Gastrocnemius medialis (tissue), 4 donors: ENCODE measurements around the gene SMC4. TPM values are rescaled to one million over a fixed set of nuclear protein-coding genes. Genes with fewer than 3 reads are reported as not detected.

ENCODE experiments used
- ATAC-seq, 2 donors: fragments of 150-250 bp; one replicate each; pipeline ENCODE4 v1.9.1; 2016
- DNase-seq, 2 donors: peaks; one replicate each; pipeline ENCODE4 v3.0.0-alpha.2; 2019
- H3K27ac ChIP-seq, 4 donors: fragments of 200-600 bp; sonication (generic); 1 replicate in 1 of 4; 2 replicates in 3 of 4; pipeline ENCODE4 v1.5.1; 2016 to 2018; ENCODE audit warnings: mild to moderate bottlenecking in 2 of 4, moderate library complexity in 1 of 4
- H3K27me3 ChIP-seq, 3 donors: fragments of 200-600 bp; sonication (generic) in 2 of 3; 1 replicate in 1 of 3; 2 replicates in 2 of 3; pipeline versions ENCODE4 v1.5.1 to v1.6.0; 2016 to 2019; ENCODE audit warnings: mild to moderate bottlenecking in 1 of 3, moderate library complexity in 1 of 3
- H3K36me3 ChIP-seq, 2 donors: fragments of 200-600 bp; sonication (generic) in 1 of 2; one replicate each; pipeline ENCODE4 v1.5.1; 2017 to 2018
- H3K4me1 ChIP-seq, 2 donors: fragments of 200-600 bp; sonication (generic) in 1 of 2; one replicate each; pipeline ENCODE4 v1.5.1; 2016 to 2017; ENCODE audit warnings: mild to moderate bottlenecking in 2 of 2
- H3K4me3 ChIP-seq, 4 donors: fragments of 200-600 bp; sonication (generic) in 3 of 4; 1 replicate in 1 of 4; 2 replicates in 3 of 4; pipeline ENCODE4 v1.5.1; 2016 to 2019; ENCODE audit warnings: mild to moderate bottlenecking in 2 of 4
- H3K9me3 ChIP-seq, 3 donors: fragments of 200-600 bp; sonication (generic) in 2 of 3; 1 replicate in 1 of 3; 2 replicates in 2 of 3; pipeline ENCODE4 v1.5.1; 2016 to 2019
- CTCF ChIP-seq, 5 experiments: fragments of 450-650 bp in 3 of 5; fragments of 200-600 bp in 2 of 5; sonication (generic) in 2 of 5; IDR thresholded peaks in 4 of 5; conservative IDR thresholded peaks in 1 of 5; 1 replicate in 4 of 5; 2 replicates in 1 of 5; pipeline ENCODE4 v1.5.1; 2016 to 2019; ENCODE audit warnings: antibody characterized with exemption in 5 of 5, mild to moderate bottlenecking in 3 of 5, moderate library complexity in 3 of 5
- POLR2A ChIP-seq, 2 donors: fragments of 450-650 bp; IDR thresholded peaks; one replicate each; pipeline ENCODE4 v1.6.1; 2017; ENCODE audit warnings: antibody characterized with exemption in 2 of 2, mild to moderate bottlenecking in 2 of 2, moderate library complexity in 2 of 2
- in situ Hi-C, 4 donors: fragments of 200-750 bp; cut with MboI; loops; one replicate each; pipeline versions ENCODE4 v1.15.0 to v1.8.0; 2017; ENCODE audit warnings: low sequenced_read_pairs in 4 of 4
- intact Hi-C: fragments of 100-400 bp; cut with DNase I; formaldehyde crosslinking; loops from one replicate; pipeline ENCODE4 v1.15.1; 2023; ENCODE audit warnings: low total_unique reads
- total RNA-seq, 4 donors: library from RNA; depleted of rRNA; stranded (reverse); fragments of >200 nt; gene quantifications; one replicate each; pipeline versions ENCODE4 v1.1.0 to v1.2.3, GENCODE V29; 2016

Gene SMC4
- total RNA-seq, 4 donors from 2014 or later, result 7.2 to 24.3 (median 14.7) TPM

GRCh38 chr3:160473221-160473620 is 73.8 kb downstream of the SMC4 start:
- H3K9me3 ChIP-seq, result no peaks in the 10 kb centered on the region
- H3K27ac ChIP-seq, result no peak overlapping the region
- no peaks in the 10 kb centered on the region for H3K36me3 ChIP-seq
- H3K27me3 ChIP-seq, result no peaks in the 10 kb centered on the region
- no peak for ATAC-seq
- intact Hi-C loops, result no loop called here
- TF ChIP-seq POLR2A (IDR thresholded peaks at IDR 0.05), result no peak
- no peak overlapping the region for H3K4me3 ChIP-seq
- in situ Hi-C loops, result no loop called here
- no peak for DNase-seq
- no peaks in the 10 kb centered on the region for H3K4me1 ChIP-seq

- in situ Hi-C loops (no loop called here), intact Hi-C loops (no loop called here)
- ATAC-seq (no peak), DNase-seq (no peak)
- no peak overlapping the region for H3K4me3 ChIP-seq
- no peaks in the 10 kb centered on the region for H3K4me1 ChIP-seq
- H3K9me3 ChIP-seq, result no peaks in the 10 kb centered on the region
- no peak overlapping the region for H3K27ac ChIP-seq
- H3K36me3 ChIP-seq, result no peaks in the 10 kb centered on the region
- H3K27me3 ChIP-seq, result no peaks in the 10 kb centered on the region
- TF ChIP-seq POLR2A (IDR thresholded peaks at IDR 0.05) (no peak), CTCF (IDR thresholded peaks at IDR 0.05 in 4 of 5, conservative IDR thresholded peaks at IDR 0.05 in 1 of 5) (no peak)
Measured at GRCh38 chr3:160473978-160474377, 74.5 kb downstream of the SMC4 start.

DNA sequence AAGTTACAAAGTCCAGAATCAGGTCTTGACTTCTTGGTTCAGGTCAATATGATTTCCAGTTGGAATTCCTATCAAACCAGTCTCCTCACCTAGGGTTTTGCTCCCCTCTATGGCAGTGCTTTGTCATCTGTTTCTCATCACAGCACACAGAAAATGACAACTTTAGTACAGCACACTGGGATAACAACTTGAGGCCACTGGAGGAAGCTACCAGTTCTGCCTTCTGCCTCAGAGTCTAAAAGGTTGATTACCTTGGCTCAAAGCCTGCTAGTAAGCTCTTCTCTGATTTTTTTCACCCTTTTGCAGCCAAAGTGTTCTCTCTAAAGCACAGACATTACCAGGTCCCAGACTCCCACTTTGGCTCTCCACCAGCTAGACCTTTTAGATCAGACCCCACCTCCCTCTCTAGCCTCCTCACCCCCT is 75.0 kb downstream of the SMC4 start:
- in situ Hi-C loops (no loop called here), intact Hi-C loops (no loop called here)
- ATAC-seq (no peak), DNase-seq (no peak)
- Histone ChIP-seq H3K36me3 (no peaks in the 10 kb centered on the region), H3K4me1 (no peaks in the 10 kb centered on the region), H3K27ac (no peak overlapping the region), H3K9me3 (no peaks in the 10 kb centered on the region), H3K27me3 (no peaks in the 10 kb centered on the region), H3K4me3 (no peak overlapping the region)
- TF ChIP-seq POLR2A (IDR thresholded peaks at IDR 0.05), result no peak
- TF ChIP-seq CTCF (IDR thresholded peaks at IDR 0.05 in 4 of 5, conservative IDR thresholded peaks at IDR 0.05 in 1 of 5), result no peak

DNA sequence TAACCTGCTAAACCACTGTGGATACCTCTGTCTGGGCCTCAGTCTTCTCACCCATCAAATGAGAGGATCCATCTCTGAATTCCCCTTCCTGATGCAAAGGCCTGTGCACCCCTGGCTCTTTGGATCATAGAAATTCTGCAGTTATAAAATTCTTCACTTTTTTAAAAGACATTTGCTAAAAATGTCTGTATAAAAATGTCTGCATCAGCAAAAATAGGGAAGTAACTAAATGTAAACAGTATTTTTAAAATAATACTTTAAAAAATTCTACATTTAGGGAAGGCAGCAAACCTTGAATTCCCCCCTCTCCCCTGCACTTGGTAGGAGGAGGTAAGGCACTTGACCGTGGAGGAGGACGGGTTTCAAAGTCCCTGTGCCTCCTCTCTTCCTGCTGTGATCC is 75.7 kb downstream of the SMC4 start:
- no peak for TF ChIP-seq CTCF (IDR thresholded peaks at IDR 0.05 in 4 of 5, conservative IDR thresholded peaks at IDR 0.05 in 1 of 5)
- no peak for TF ChIP-seq POLR2A (IDR thresholded peaks at IDR 0.05)
- no peaks in the 10 kb centered on the region for H3K4me1 ChIP-seq
- H3K4me3 ChIP-seq, result no peak overlapping the region
- no peaks in the 10 kb centered on the region for H3K36me3 ChIP-seq
- no peaks in the 10 kb centered on the region for H3K9me3 ChIP-seq
- H3K27ac ChIP-seq, result no peak overlapping the region
- H3K27me3 ChIP-seq, result no peaks in the 10 kb centered on the region
- in situ Hi-C loops (no loop called here), intact Hi-C loops (no loop called here)
- ATAC-seq (no peak), DNase-seq (no peak)

DNA sequence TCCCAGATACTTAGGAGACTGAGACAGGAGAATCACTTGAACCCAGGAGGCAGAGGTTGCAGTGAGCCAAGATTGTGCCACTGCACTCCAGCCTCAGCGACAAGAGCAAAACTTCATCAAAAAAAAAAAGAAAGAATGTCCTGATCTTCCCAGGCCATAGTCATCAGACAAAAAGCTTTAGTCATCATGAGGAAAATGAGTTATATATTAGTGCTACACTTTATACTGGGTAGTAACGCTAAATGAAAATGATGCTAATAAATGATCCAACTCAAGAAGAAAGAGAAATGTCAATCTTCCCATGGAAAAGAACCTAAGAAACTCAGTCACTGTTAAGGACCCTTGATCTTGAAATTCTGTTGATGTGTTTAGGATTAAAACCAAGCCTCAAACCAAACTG is 76.4 kb downstream of the SMC4 start:
- TF ChIP-seq CTCF (IDR thresholded peaks at IDR 0.05 in 4 of 5, conservative IDR thresholded peaks at IDR 0.05 in 1 of 5) (no peak), POLR2A (IDR thresholded peaks at IDR 0.05) (no peak)
- intact Hi-C loops (no loop called here), in situ Hi-C loops (no loop called here)
- no peak overlapping the region for H3K4me3 ChIP-seq
- no peaks in the 10 kb centered on the region for H3K9me3 ChIP-seq
- H3K4me1 ChIP-seq, result no peaks in the 10 kb centered on the region
- no peak overlapping the region for H3K27ac ChIP-seq
- ATAC-seq (no peak), DNase-seq (no peak)
- no peaks in the 10 kb centered on the region for H3K36me3 ChIP-seq
- H3K27me3 ChIP-seq, result no peaks in the 10 kb centered on the region
